Keratinocyte (primary cell): ENCODE results near the gene N4BP2. TPM values are rescaled to one million over a fixed set of nuclear protein-coding genes. Genes with fewer than 3 reads are reported as not detected.

Experiments
- DNase-seq: peaks from one replicate; pipeline ENCODE4 v3.0.0-alpha.2; 2011; ENCODE audit warnings: low read depth, missing footprints, low spot score
- FAIRE-seq: peaks from 2 replicates; lab custom pipeline; 2011; peaks lifted over from hg19 to GRCh38; lab: Jason Lieb, UNC
- H2AFZ ChIP-seq: 2 replicates; pipeline ENCODE4 v1.6.0; 2012; ENCODE audit warnings: low read length, control low read depth, inconsistent platforms; ENCODE audit not compliant: control insufficient read depth
- H3K27ac ChIP-seq: 2 replicates; pipeline ENCODE4 v1.5.1; 2011; ENCODE audit warnings: low read length; ENCODE audit not compliant: control insufficient read depth, insufficient read depth
- H3K27me3 ChIP-seq: 3 replicates; pipeline ENCODE4 v1.6.0; 2011; ENCODE audit warnings: low read length; ENCODE audit not compliant: control insufficient read depth, insufficient read depth; ENCODE audit errors: extremely low read depth
- H3K36me3 ChIP-seq, 2 experiments: 2 replicates in 1 of 2; 3 replicates in 1 of 2; pipeline ENCODE4 v1.5.1; 2011; ENCODE audit warnings: low read length in 2 of 2, mild to moderate bottlenecking in 1 of 2; ENCODE audit not compliant: control insufficient read depth in 2 of 2, insufficient read depth in 2 of 2; ENCODE audit errors: extremely low read depth in 1 of 2
- H3K4me1 ChIP-seq: 3 replicates; pipeline ENCODE4 v1.5.1; 2011; ENCODE audit warnings: low read length; ENCODE audit not compliant: control insufficient read depth, insufficient read depth; ENCODE audit errors: extremely low read depth
- H3K4me2 ChIP-seq: 3 replicates; pipeline ENCODE4 v1.6.0; 2011; ENCODE audit warnings: low read depth, low read length; ENCODE audit not compliant: control insufficient read depth, insufficient read depth; ENCODE audit errors: extremely low read depth
- H3K4me3 ChIP-seq, 3 experiments: fragments of 200-600 bp in 1 of 3; sonication (generic) in 1 of 3; 2 replicates in 2 of 3; 3 replicates in 1 of 3; pipeline ENCODE4 v1.5.1; 2011 to 2016; ENCODE audit warnings: low read length in 3 of 3, mild to moderate bottlenecking in 3 of 3, control low read depth in 2 of 3, inconsistent platforms in 1 of 3, low read depth in 1 of 3, mixed read lengths in 1 of 3, mixed run types in 1 of 3, moderate library complexity in 1 of 3; ENCODE audit not compliant: control insufficient read depth in 2 of 3, insufficient read depth in 2 of 3; ENCODE audit errors: extremely low read depth in 1 of 3
- H3K79me2 ChIP-seq: 2 replicates; pipeline ENCODE4 v1.6.0; 2012; ENCODE audit warnings: low read length; ENCODE audit not compliant: control insufficient read depth, insufficient read depth
- H3K9ac ChIP-seq: 3 replicates; pipeline ENCODE4 v1.6.0; 2011; ENCODE audit warnings: low read length; ENCODE audit not compliant: control insufficient read depth, insufficient read depth; ENCODE audit errors: extremely low read depth
- H3K9me1 ChIP-seq: 3 replicates; pipeline ENCODE4 v1.6.0; 2011; ENCODE audit warnings: low read length; ENCODE audit not compliant: control insufficient read depth, insufficient read depth; ENCODE audit errors: extremely low read depth
- H3K9me3 ChIP-seq: 2 replicates; pipeline ENCODE4 v1.5.1; 2012; ENCODE audit warnings: low read depth, low read length; ENCODE audit not compliant: control insufficient read depth
- H4K20me1 ChIP-seq: 3 replicates; pipeline ENCODE4 v1.6.0; 2011; ENCODE audit warnings: low read length; ENCODE audit not compliant: control insufficient read depth, insufficient read depth; ENCODE audit errors: extremely low read depth
- CTCF ChIP-seq, 3 experiments: IDR thresholded peaks in 1 of 3; conservative IDR thresholded peaks in 1 of 3; optimal IDR thresholded peaks in 1 of 3; 2 replicates in 2 of 3; 3 replicates in 1 of 3; pipeline versions ENCODE3 to v1.5.1; 2011; ENCODE audit warnings: low read length in 3 of 3, mild to moderate bottlenecking in 3 of 3, moderate library complexity in 2 of 3, control low read depth in 1 of 3, inconsistent platforms in 1 of 3; ENCODE audit not compliant: insufficient read depth in 2 of 3; ENCODE audit errors: extremely low read depth in 1 of 3
- EZH2 ChIP-seq: IDR thresholded peaks from one replicate; pipeline ENCODE4 v1.6.1; 2012; ENCODE audit warnings: inconsistent platforms, mild to moderate bottlenecking, low read length, moderate library complexity
- dilution Hi-C: fragments of 300-500 bp; cut with MboI; formaldehyde crosslinking; loops from one replicate; pipeline ENCODE4 v1.7.0; 2020; ENCODE audit warnings: low sequenced_read_pairs; ENCODE audit not compliant: extremely low pct_ligation_motif_present
- polyA plus RNA-seq, 5 experiments: library from polyadenylated mRNA; depleted of rRNA in 3 of 5; stranded (reverse) in 3 of 5; stranded (forward) in 1 of 5; unstranded in 1 of 5; fragments of >200 nt; gene quantifications; 1 replicate in 1 of 5; 2 replicates in 3 of 5; 3 replicates in 1 of 5; pipeline versions ENCODE4 v1.2.1 to v1.2.3, GENCODE V29; 2011 to 2012; ENCODE audit warnings: missing spikeins in 2 of 5, low read depth in 1 of 5, low replicate concordance in 1 of 5

The N4BP2 gene
- polyA plus RNA-seq, 1 donor (not counting 4 experiments of a cell fraction or from before 2014, with no cell fraction given), result 2.7 TPM

DNA sequence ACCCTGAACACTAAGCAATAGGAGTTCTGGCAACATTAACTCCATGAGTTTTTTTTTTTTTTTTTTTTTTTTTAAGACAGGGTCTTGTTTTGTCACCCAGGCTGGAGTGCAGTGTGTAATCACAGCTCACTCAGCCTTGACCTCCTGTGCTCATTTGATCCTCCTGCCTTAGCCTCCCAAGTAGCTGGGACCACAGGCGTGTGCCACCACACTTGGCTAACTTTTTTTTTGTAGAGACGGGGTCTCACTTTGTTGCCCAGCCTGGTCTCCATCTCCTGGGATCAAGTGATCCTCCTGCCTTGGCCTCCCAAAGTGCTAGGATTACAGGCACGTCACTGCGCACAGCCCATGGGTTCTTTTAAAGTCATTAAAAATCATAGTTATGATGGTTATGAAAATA, 145.2 kb downstream of the N4BP2 start:
- no peaks in the 10 kb centered on the region for H4K20me1 ChIP-seq
- H3K9me1 ChIP-seq, result no peaks in the 10 kb centered on the region
- no peaks in the 10 kb centered on the region for H3K4me1 ChIP-seq
- no peaks in the 10 kb centered on the region for H3K36me3 ChIP-seq
- no peak overlapping the region for H3K4me3 ChIP-seq
- FAIRE-seq (no peak), DNase-seq (no peak)
- no peak overlapping the region for H3K27ac ChIP-seq
- H3K4me2 ChIP-seq, result no peak overlapping the region
- dilution Hi-C loops, result no loop called here
- H2AFZ ChIP-seq, result no peak overlapping the region
- no peak for TF ChIP-seq EZH2
- TF ChIP-seq CTCF (optimal IDR thresholded peaks at IDR 0.05 in 1 of 3, IDR thresholded peaks at IDR 0.05 in 1 of 3, conservative IDR thresholded peaks at IDR 0.05 in 1 of 3; ENCODE audit: extremely low read depth in 1 of 3, insufficient read depth in 2 of 3, low read length in 3 of 3), result no peak
- H3K27me3 ChIP-seq, result no peaks in the 10 kb centered on the region
- no peaks in the 10 kb centered on the region for H3K79me2 ChIP-seq
- H3K9me3 ChIP-seq, result no peaks in the 10 kb centered on the region
- H3K9ac ChIP-seq, result no peak overlapping the region

DNA sequence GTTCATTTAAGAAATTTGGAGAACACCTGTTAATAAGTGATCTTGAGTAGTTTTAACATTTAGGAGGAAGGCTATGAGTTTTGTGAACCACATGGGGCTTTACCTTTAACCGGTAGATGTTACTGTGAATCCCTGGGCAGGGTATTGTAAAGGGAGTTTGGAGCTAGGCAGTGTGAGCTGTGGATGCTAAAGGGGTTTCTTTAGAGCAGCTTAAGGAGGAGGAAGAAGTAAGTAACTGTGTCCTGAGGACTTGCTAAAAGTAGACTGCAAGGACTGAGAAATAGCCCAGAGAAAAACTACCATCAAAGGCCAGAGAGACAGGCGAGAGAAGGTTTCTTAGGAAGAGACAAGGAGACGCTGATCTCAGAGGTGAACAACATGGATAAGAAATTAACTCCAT, 145.8 kb downstream of the N4BP2 start:
- Histone ChIP-seq H2AFZ (no peak overlapping the region), H3K36me3 (no peaks in the 10 kb centered on the region), H3K9me1 (no peaks in the 10 kb centered on the region), H3K4me2 (no peak overlapping the region), H3K27me3 (no peaks in the 10 kb centered on the region), H3K4me3 (no peak overlapping the region), H3K9ac (no peak overlapping the region), H4K20me1 (no peaks in the 10 kb centered on the region), H3K9me3 (no peaks in the 10 kb centered on the region), H3K79me2 (no peaks in the 10 kb centered on the region), H3K4me1 (no peaks in the 10 kb centered on the region), H3K27ac (no peak overlapping the region)
- TF ChIP-seq EZH2 (no peak), CTCF (optimal IDR thresholded peaks at IDR 0.05 in 1 of 3, IDR thresholded peaks at IDR 0.05 in 1 of 3, conservative IDR thresholded peaks at IDR 0.05 in 1 of 3; ENCODE audit: extremely low read depth in 1 of 3, insufficient read depth in 2 of 3, low read length in 3 of 3) (no peak)
- no peak for DNase-seq
- dilution Hi-C loops, result no loop called here
- no peak for FAIRE-seq
